Stimulated activated CD4-positive, alpha-beta T cell treated with anti-CD3 and anti-CD28 coated beads, TNF-alpha, amount 100 ng/mL, for 24 hours (primary cell): Measurements from ENCODE around the gene UBA1.
"Not testable (repeated sequence)": the region's sequence is repeated elsewhere in the genome, so short reads cannot be mapped to it uniquely, and the experiment has no call there.

Experiments
- DNase-seq, 3 experiments: peaks; one replicate each; pipeline ENCODE4 v3.0.0-alpha.2; 2020; ENCODE audit warnings: low read depth in 3 of 3

Gene UBA1

GRCh38 chrX:47229427-47229826, 35.8 kb downstream of the UBA1 start:
- no peak for DNase-seq

DNA sequence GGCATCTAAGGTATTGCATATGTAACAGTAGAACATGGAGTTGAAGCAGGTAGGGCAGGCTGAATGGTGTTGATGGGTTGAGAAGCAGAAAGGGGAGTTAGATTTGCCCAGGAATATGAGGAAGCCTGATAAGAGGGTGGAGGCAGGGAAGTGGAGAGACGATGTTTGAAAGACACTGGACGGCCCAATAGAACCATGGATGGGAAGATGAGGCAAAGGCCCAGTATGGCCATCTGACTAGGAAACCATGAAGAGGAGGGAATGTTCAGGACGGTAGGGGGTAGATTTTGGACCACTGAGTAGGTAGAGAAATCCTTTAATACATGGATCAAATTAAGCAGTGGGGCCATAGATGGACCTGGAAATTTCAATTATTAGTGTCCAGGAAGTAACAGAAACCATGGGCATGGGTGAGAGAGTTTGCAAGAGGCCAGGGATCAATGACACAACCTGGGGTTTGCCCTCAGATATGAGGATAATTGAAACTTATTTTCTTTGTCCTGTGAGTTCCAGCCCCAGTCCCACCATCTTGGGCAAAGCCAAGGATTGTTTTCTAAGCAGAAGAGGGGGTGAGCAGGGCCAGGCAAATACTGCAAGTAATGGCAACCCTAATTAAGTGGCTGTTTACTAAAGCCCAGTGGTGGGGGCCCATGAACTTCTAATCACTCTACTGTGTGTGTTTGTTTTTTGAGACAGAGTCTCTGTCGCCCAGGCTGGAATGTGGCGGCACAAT, 36.7 kb downstream of the UBA1 start:
- no peak for DNase-seq

- DNase-seq: no peak
Measured at GRCh38 chrX:47231167-47231566, 37.5 kb downstream of the UBA1 start.

GRCh38 chrX:47232197-47232802, 38.7 kb downstream of the UBA1 start:
- no peak for DNase-seq

GRCh38 chrX:47232803-47233332, 39.2 kb downstream of the UBA1 start, which contains the start of gene USP11:
USP11 (plus strand) TSS chrX:47233009; CDS start chrX:47233044, 35 bp downstream.
- DNase-seq: peak in 1 of 3 experiments; percentile 10

GRCh38 chrX:47233333-47234113, 39.9 kb downstream of the UBA1 start:
- DNase-seq: peak; percentile 78 to 90 (median 81)

GRCh38 chrX:47234583-47234982, 41.0 kb downstream of the UBA1 start:
- DNase-seq: no peak

DNA sequence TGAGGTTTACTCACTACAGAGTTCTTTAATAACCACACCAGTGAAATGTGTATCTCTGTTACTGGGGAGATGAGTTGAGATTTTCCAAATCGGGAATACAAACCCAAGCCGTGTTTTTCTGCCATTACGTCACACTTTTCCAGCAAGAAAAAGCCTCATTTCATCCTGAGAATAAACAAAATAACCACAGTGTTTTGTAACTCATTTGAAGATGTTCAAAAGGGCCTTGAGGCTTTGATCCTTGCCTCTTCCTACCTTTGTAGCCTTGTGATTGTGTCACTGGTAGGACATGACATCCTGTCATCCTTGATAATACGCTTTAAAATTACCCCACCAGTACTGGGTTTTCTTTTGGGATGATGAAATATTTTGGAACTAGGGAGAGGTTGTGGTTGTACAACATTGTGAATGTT, 42.1 kb downstream of the UBA1 start:
- no peak for DNase-seq

- no peak for DNase-seq
Measured at GRCh38 chrX:47239199-47239598, 45.6 kb downstream of the UBA1 start.

- DNase-seq: no peak
Measured at GRCh38 chrX:47239898-47240545, 46.4 kb downstream of the UBA1 start.

DNA sequence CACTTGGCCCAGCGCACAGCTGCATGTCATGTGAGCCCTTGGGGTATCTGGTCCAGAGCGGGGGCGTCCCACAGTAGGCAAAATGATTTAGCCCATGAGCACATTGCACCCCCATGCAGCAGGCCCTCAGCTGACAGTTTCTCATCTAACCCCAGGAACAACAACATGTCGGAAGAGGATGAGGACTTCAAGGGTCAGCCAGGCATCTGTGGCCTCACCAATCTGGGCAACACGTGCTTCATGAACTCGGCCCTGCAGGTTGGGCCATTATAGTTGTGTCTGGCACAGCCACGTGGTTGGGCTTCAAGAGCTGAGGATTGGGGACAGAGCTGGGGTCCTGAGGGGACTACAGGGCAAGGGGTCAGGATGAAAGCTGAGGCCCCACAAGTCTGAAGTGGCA, 47.0 kb downstream of the UBA1 start:
- DNase-seq: no peak

GRCh38 chrX:47241201-47242011, 47.8 kb downstream of the UBA1 start:
- DNase-seq: no peak

DNA sequence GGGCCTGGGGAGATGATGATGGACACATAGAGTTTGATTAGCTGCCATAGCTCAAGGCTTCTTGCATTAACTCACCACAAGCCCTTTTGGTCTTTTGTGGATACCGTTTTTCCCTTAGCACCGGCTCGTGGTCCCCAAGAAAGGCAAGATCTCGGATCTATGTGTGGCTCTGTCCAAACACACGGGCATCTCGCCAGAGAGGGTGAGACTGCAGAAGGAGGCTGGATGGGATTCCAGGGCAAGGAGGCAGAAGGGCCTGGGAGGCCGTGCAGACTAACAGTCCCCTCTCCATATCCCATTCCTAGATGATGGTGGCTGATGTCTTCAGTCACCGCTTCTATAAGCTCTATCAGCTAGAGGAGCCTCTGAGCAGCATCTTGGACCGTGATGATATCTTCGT, 48.7 kb downstream of the UBA1 start:
- no peak for DNase-seq

GRCh38 chrX:47243351-47243750, 49.7 kb downstream of the UBA1 start:
- DNase-seq: no peak

DNA sequence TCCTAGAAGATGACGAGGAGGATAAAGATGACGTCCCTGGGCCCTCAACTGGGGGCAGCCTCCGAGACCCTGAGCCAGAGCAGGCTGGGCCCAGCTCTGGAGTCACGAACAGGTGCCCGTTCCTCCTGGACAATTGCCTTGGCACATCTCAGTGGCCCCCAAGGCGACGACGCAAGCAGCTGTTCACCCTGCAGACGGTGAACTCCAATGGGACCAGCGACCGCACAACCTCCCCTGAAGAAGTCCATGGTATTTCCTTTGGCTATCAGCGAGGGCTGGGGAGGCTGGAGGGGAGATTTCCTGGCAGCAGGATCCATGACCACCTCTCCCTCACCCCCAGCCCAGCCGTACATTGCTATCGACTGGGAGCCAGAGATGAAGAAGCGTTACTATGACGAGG, 51.0 kb downstream of the UBA1 start:
- no peak for DNase-seq

GRCh38 chrX:47245156-47245555, 51.5 kb downstream of the UBA1 start:
- DNase-seq: no peak

DNA sequence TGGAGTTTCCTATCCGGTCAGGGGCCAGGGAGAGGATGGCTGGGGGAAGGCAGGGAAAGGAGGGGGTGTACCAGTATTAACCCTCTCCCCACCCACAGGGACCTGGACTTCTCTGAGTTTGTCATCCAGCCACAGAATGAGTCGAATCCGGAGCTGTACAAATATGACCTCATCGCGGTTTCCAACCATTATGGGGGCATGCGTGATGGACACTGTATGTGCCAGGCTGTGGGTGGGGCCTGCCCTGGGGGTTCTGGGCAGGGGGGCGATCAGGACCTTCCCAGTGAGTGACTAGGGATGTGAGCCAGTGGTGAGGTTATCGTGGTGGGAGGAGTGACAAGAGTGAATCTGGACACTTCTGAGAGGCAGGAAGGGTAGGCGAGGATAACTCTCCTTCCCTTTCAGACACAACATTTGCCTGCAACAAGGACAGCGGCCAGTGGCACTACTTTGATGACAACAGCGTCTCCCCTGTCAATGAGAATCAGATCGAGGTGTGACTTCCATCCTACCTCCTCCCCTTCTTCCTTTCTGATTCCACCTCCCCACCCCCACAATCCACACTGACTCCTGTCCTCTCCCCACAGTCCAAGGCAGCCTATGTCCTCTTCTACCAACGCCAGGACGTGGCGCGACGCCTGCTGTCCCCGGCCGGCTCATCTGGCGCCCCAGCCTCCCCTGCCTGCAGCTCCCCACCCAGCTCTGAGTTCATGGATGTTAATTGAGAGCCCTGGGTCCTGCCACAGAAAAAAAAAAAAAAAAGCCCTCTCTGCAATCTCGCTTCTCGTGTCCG, 53.8 kb downstream of the UBA1 start:
- DNase-seq: no peak

DNA sequence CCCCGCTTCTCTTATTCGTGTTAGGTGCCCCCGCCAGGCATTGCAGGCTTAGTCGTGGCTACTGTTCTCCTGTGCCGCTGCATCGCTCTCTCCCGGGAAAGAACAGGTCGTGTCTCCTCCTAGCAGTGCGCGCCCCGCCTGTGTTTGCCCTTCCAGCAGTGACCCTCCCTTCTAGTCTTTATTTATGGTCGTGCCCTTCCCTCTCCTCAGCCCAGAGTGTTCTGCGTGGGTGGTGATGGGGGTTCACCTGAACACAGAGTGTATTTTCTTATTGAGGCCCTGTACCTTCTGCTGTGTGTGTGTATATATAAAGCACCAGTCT, 54.3 kb downstream of the UBA1 start:
- no peak for DNase-seq

GRCh38 chrX:47248576-47248975, 54.9 kb downstream of the UBA1 start:
- no peak for DNase-seq

DNA sequence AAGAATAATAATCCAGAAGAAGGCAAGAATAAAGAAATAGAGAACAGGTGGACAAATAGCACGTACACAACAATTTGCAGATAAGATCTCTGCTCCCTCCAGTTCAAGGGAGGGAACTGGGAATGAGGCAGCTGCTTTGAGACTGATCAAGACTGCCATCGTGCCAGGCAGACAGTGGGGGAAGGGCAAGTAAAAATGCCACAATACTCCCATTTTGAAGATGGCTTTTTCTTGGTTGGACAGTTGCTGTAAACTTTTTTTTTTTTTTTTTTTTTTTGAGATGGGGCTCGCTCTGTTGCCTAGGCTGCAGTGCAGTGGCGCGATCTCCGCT, 56.4 kb downstream of the UBA1 start:
- DNase-seq: no peak

GRCh38 chrX:47257620-47258019, 64.0 kb downstream of the UBA1 start:
- not testable (repeated sequence) for DNase-seq
